Tibial nerve (tissue), 4 donors: ENCODE results near the gene NPPA. TPM values are rescaled to one million over a fixed set of nuclear protein-coding genes. Genes with fewer than 3 reads are reported as not detected.

Experiments used
- DNase-seq, 2 donors: peaks; one replicate each; pipeline ENCODE4 v3.0.0-alpha.2; 2019; ENCODE audit warnings: low spot score in 2 of 2
- H3K27ac ChIP-seq, 4 donors: fragments of 200-600 bp; sonication (generic) in 3 of 4; one replicate each; pipeline ENCODE4 v1.5.1; 2017 to 2019; ENCODE audit warnings: mild to moderate bottlenecking in 1 of 4
- H3K27me3 ChIP-seq, 2 donors: fragments of 200-600 bp; sonication (generic) in 1 of 2; one replicate each; pipeline versions ENCODE4 v1.5.1 to v1.6.0; 2017 to 2019
- H3K36me3 ChIP-seq, 3 donors: fragments of 200-600 bp; sonication (generic); one replicate each; pipeline ENCODE4 v1.5.1; 2018 to 2019
- H3K4me1 ChIP-seq, 4 donors: fragments of 200-600 bp; sonication (generic) in 3 of 4; one replicate each; pipeline ENCODE4 v1.5.1; 2017 to 2019
- H3K4me3 ChIP-seq, 4 donors: fragments of 200-600 bp; sonication (generic) in 3 of 4; one replicate each; pipeline ENCODE4 v1.5.1; 2017 to 2019; ENCODE audit warnings: mild to moderate bottlenecking in 1 of 4, moderate library complexity in 1 of 4
- H3K9me3 ChIP-seq, 4 donors: fragments of 200-600 bp; sonication (generic) in 3 of 4; one replicate each; pipeline ENCODE4 v1.5.1; 2017 to 2019
- CTCF ChIP-seq, 5 experiments: fragments of 200-600 bp in 3 of 5; fragments of 450-650 bp in 2 of 5; sonication (generic) in 3 of 5; IDR thresholded peaks; one replicate each; pipeline ENCODE4 v1.5.1; 2016 to 2019; ENCODE audit warnings: antibody characterized with exemption in 5 of 5, mild to moderate bottlenecking in 3 of 5, moderate library complexity in 2 of 5
- EP300 ChIP-seq, 2 donors: sonication (generic); formaldehyde crosslinking; IDR thresholded peaks; one replicate each; pipeline ENCODE4 v1.6.1; 2017; ENCODE audit warnings: antibody characterized with exemption in 2 of 2, mild to moderate bottlenecking in 1 of 2
- POLR2A ChIP-seq, 2 donors: fragments of 450-650 bp; IDR thresholded peaks; one replicate each; pipeline ENCODE4 v1.6.1; 2017; ENCODE audit warnings: antibody characterized with exemption in 2 of 2, mild to moderate bottlenecking in 2 of 2, moderate library complexity in 2 of 2
- WGBS, 2 donors: methylation state at CpG; one replicate each; pipeline ENCODE4 v1.1.5; 2018; 5-methylcytosine and 5-hydroxymethylcytosine counted together
- total RNA-seq, 4 donors: library from RNA; depleted of rRNA; stranded (reverse); fragments of >200 nt; gene quantifications; one replicate each; pipeline ENCODE4 v1.1.0, GENCODE V29; 2016

NPPA gene
- total RNA-seq, 4 donors from 2014 or later, result 3.0 TPM; not detected in 3

- Histone ChIP-seq H3K27me3 (peaks cover 0 to 4% of the 10 kb centered on the region in 2 donors), H3K9me3 (no peaks in the 10 kb centered on the region), H3K36me3 (no peaks in the 10 kb centered on the region), H3K4me1 (peaks cover 0 to 3% (median 0%) of the 10 kb centered on the region in 4 donors), H3K4me3 (no peak overlapping the region), H3K27ac (no peak overlapping the region)
- DNase-seq, result no peak
- TF ChIP-seq EP300 (IDR thresholded peaks at IDR 0.05) (no peak), CTCF (IDR thresholded peaks at IDR 0.05) (no peak), POLR2A (IDR thresholded peaks at IDR 0.05) (no peak)
- 55 to 71% methylated on average over 13 to 14 of the region's 14 CpGs for WGBS, 2 donors
These were observed 26.0 kb upstream of the NPPA start for GRCh38 chr1:11873395-11874257.

GRCh38 chr1:11872545-11872944, 25.0 kb upstream of the NPPA start:
- no peaks in the 10 kb centered on the region for H3K4me1 ChIP-seq
- DNase-seq, result no peak
- peaks cover 0 to 4% of the 10 kb centered on the region in 2 donors for H3K27me3 ChIP-seq
- 54 to 56% methylated on average over 7 of the region's 7 CpGs for WGBS, 2 donors
- H3K9me3 ChIP-seq, result no peaks in the 10 kb centered on the region
- H3K36me3 ChIP-seq, result no peaks in the 10 kb centered on the region
- no peak overlapping the region for H3K27ac ChIP-seq
- no peak overlapping the region for H3K4me3 ChIP-seq
- TF ChIP-seq POLR2A (IDR thresholded peaks at IDR 0.05) (no peak), EP300 (IDR thresholded peaks at IDR 0.05) (no peak), CTCF (IDR thresholded peaks at IDR 0.05) (no peak)

- H3K4me3 ChIP-seq, result no peak overlapping the region
- no peaks in the 10 kb centered on the region for H3K36me3 ChIP-seq
- peaks cover 0 to 4% of the 10 kb centered on the region in 2 donors for H3K27me3 ChIP-seq
- no peak overlapping the region for H3K27ac ChIP-seq
- TF ChIP-seq CTCF (IDR thresholded peaks at IDR 0.05), result no peak
- TF ChIP-seq POLR2A (IDR thresholded peaks at IDR 0.05), result no peak
- TF ChIP-seq EP300 (IDR thresholded peaks at IDR 0.05), result no peak
- no peaks in the 10 kb centered on the region for H3K4me1 ChIP-seq
- WGBS, 2 donors, result 65 to 93% methylated on average over 3 to 5 of the region's 5 CpGs
- DNase-seq, result no peak
- H3K9me3 ChIP-seq, result no peaks in the 10 kb centered on the region
These were observed 22.1 kb upstream of the NPPA start for GRCh38 chr1:11869650-11870207.

- DNase-seq, result no peak
- peaks cover 0 to 4% of the 10 kb centered on the region in 2 donors for H3K27me3 ChIP-seq
- TF ChIP-seq EP300 (IDR thresholded peaks at IDR 0.05), result no peak
- TF ChIP-seq CTCF (IDR thresholded peaks at IDR 0.05), result no peak
- no peak for TF ChIP-seq POLR2A (IDR thresholded peaks at IDR 0.05)
- 86 to 89% methylated on average over 3 of the region's 3 CpGs for WGBS, 2 donors
- H3K4me1 ChIP-seq, result no peaks in the 10 kb centered on the region
- H3K9me3 ChIP-seq, result no peaks in the 10 kb centered on the region
- H3K36me3 ChIP-seq, result no peaks in the 10 kb centered on the region
- no peak overlapping the region for H3K27ac ChIP-seq
- no peak overlapping the region for H3K4me3 ChIP-seq
These were observed 21.5 kb upstream of the NPPA start for GRCh38 chr1:11869104-11869503.

GRCh38 chr1:11868331-11868980, 20.9 kb upstream of the NPPA start:
- Histone ChIP-seq H3K27me3 (peaks cover 0 to 4% of the 10 kb centered on the region in 2 donors), H3K27ac (no peak overlapping the region), H3K36me3 (no peaks in the 10 kb centered on the region), H3K4me1 (no peaks in the 10 kb centered on the region), H3K4me3 (no peak overlapping the region), H3K9me3 (no peaks in the 10 kb centered on the region)
- DNase-seq, result no peak
- WGBS, 2 donors, result 75 to 76% methylated on average over 13 of the region's 13 CpGs
- TF ChIP-seq CTCF (IDR thresholded peaks at IDR 0.05) (no peak), EP300 (IDR thresholded peaks at IDR 0.05) (no peak), POLR2A (IDR thresholded peaks at IDR 0.05) (no peak)
